Measurements from ENCODE around the gene SLFN12L.
A peak's percentile ranks its signal among the peaks of the same experiment; 100 is the strongest.

Gene SLFN12L

DNA sequence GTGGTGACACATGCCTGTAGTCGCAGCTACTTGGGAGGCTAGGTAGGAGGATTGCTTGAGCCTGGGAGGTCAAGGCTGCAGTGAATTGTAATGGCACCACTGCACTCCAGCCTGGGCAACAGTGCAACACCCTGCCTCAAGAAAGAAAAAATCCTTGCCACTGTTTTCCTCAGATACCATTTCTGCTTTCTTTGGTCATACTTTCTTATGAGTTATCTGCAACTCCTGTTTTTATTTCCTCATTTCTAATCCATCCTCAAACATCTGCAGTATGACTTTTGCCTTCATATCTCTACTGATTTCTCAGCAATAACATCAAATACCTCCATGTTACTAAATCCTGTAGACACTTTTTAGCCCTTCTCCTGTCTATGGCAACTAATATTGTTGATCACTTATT lies 46.6 kb upstream of the SLFN12L start:
- no peak for TF ChIP-seq ZNF565 (CRISPR knock-in tag; conservative IDR thresholded peaks at IDR 0.05; ENCODE audit: low read depth)
- TF ChIP-seq, protein P1, sequence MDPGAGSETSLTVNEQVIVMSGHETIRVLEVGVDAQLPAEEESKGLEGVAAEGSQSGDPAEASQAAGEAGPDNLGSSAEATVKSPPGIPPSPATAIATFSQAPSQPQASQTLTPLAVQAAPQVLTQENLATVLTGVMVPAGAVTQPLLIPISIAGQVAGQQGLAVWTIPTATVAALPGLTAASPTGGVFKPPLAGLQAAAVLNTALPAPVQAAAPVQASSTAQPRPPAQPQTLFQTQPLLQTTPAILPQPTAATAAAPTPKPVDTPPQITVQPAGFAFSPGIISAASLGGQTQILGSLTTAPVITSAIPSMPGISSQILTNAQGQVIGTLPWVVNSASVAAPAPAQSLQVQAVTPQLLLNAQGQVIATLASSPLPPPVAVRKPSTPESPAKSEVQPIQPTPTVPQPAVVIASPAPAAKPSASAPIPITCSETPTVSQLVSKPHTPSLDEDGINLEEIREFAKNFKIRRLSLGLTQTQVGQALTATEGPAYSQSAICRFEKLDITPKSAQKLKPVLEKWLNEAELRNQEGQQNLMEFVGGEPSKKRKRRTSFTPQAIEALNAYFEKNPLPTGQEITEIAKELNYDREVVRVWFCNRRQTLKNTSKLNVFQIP (CRISPR knock-in tag; IDR thresholded peaks at IDR 0.05; ENCODE audit: borderline replicate concordance, low read depth): no peak
- TF ChIP-seq ZFP3 (CRISPR knock-in tag; IDR thresholded peaks at IDR 0.05): no peak
- no peak for TF ChIP-seq TOX (CRISPR knock-in tag; IDR thresholded peaks at IDR 0.05; ENCODE audit: borderline replicate concordance)

GRCh38 chr17:35578929-35579432 lies 41.5 kb upstream of the SLFN12L start:
- peak; percentile 10; the same call in 1 of the 3 replicates for ATAC-seq
- TF ChIP-seq CSRNP3 (CRISPR knock-in tag; IDR thresholded peaks at IDR 0.05): 0 out of 2 replicates have a peak, but pooled peaks have one; percentile 40
- TF ChIP-seq ARNTL (CRISPR knock-in tag; IDR thresholded peaks at IDR 0.05; ENCODE audit: borderline replicate concordance, low read depth): no peak
- no peak for TF ChIP-seq ESRRG (CRISPR knock-in tag; IDR thresholded peaks at IDR 0.05)

More for the DNA sequence above, 46.6 kb upstream of the SLFN12L start:
- no peak for ATAC-seq

- peak; percentile 98 for ATAC-seq
- TF ChIP-seq CREB5 (CRISPR knock-in tag; IDR thresholded peaks at IDR 0.05; ENCODE audit: low read depth) (no peak), ZFP3 (CRISPR knock-in tag; IDR thresholded peaks at IDR 0.05) (0 out of 2 replicates have a peak, but pooled peaks have one; percentile 18)
Observed at GRCh38 chr17:35578197-35578928, 40.9 kb upstream of the SLFN12L start, which contains the start of gene PEX12. PEX12 (minus strand) TSS chr17:35578571; CDS start chr17:35578021, 550 bp downstream.

DNA sequence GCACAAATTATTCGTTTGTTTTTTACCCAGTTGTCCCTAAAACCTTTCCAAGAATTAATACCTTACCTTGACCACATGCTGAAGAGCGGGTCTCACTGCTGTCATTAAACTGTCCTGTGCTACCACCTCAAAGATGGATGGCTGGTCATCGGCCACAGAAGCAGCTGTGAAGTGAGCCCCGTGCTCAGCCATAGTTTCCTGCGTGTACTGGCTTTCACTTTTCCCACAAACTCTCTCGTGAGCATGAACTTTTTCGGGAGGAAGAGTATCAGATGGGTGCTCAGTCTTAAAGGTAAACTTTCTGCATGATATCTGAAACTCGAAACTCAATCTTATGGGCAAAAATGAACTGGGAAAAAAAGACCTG lies 40.3 kb upstream of the SLFN12L start:
- no peak for TF ChIP-seq GLIS3 (CRISPR knock-in tag; IDR thresholded peaks at IDR 0.05)
- TF ChIP-seq ZC3H10 (CRISPR knock-in tag; IDR thresholded peaks at IDR 0.05): no peak
- TF ChIP-seq SNAI2 (CRISPR knock-in tag; IDR thresholded peaks at IDR 0.05): no peak
- TF ChIP-seq ISL1 (CRISPR knock-in tag; IDR thresholded peaks at IDR 0.05): no peak
- TF ChIP-seq TOX (CRISPR knock-in tag; IDR thresholded peaks at IDR 0.05; ENCODE audit: borderline replicate concordance): no peak
- no peak for TF ChIP-seq TSHZ2 (CRISPR knock-in tag; IDR thresholded peaks at IDR 0.05)
- no peak for TF ChIP-seq ARNTL (CRISPR knock-in tag; IDR thresholded peaks at IDR 0.05; ENCODE audit: borderline replicate concordance, low read depth)
- TF ChIP-seq ZFP30 (CRISPR knock-in tag; IDR thresholded peaks at IDR 0.05): no peak
- no peak for TF ChIP-seq PPARA (CRISPR knock-in tag; IDR thresholded peaks at IDR 0.05; ENCODE audit: borderline replicate concordance)
- TF ChIP-seq RARB (CRISPR knock-in tag; IDR thresholded peaks at IDR 0.05): no peak
- TF ChIP-seq, protein P1 (CRISPR knock-in tag; IDR thresholded peaks at IDR 0.05; ENCODE audit: borderline replicate concordance, low read depth): no peak
- no peak for TF ChIP-seq ZFP3 (CRISPR knock-in tag; IDR thresholded peaks at IDR 0.05)
- peak; percentile 38 for ATAC-seq
